Subcutaneous abdominal adipose tissue (tissue), 5 donors: ENCODE results near the gene RHBDD3.
A peak's percentile ranks its signal among the peaks of the same experiment; 100 is the strongest.
"Not testable (repeated sequence)": the region's sequence is repeated elsewhere in the genome, so short reads cannot be mapped to it uniquely, and the experiment has no call there.

Experiments
- H3K27ac ChIP-seq: one replicate; pipeline ENCODE4 v1.7.0; 2013; ENCODE audit warnings: low read depth, mild to moderate bottlenecking, inconsistent platforms, low read length, moderate library complexity
- H3K27me3 ChIP-seq, 5 donors: one replicate each; pipeline ENCODE4 v1.7.0; 2013; ENCODE audit warnings: low read length in 5 of 5, inconsistent platforms in 1 of 5; ENCODE audit not compliant: control insufficient read depth in 5 of 5, insufficient read depth in 4 of 5
- H3K36me3 ChIP-seq, 5 donors: one replicate each; pipeline ENCODE4 v1.7.0; 2013; ENCODE audit warnings: low read length in 5 of 5; ENCODE audit not compliant: control insufficient read depth in 5 of 5, insufficient read depth in 5 of 5
- H3K4me1 ChIP-seq, 5 donors: one replicate each; pipeline ENCODE4 v1.7.0; 2013; ENCODE audit warnings: low read length in 5 of 5, mild to moderate bottlenecking in 3 of 5, moderate library complexity in 1 of 5; ENCODE audit not compliant: control insufficient read depth in 5 of 5, insufficient read depth in 5 of 5
- H3K4me3 ChIP-seq, 5 donors: one replicate each; pipeline ENCODE4 v1.7.0; 2013; ENCODE audit warnings: low read length in 5 of 5, low read depth in 1 of 5
- H3K9ac ChIP-seq, 5 donors: one replicate each; pipeline ENCODE4 v1.7.0; 2013; ENCODE audit warnings: low read length in 5 of 5, mild to moderate bottlenecking in 4 of 5, moderate library complexity in 3 of 5
- H3K9me3 ChIP-seq, 5 donors: one replicate each; pipeline ENCODE4 v1.7.0; 2013; ENCODE audit warnings: low read length in 5 of 5; ENCODE audit not compliant: control insufficient read depth in 5 of 5
- donor health status: healthy.
- donor health status: healthy.
- donor health status: healthy.
- donor health status: healthy.
- donor health status: healthy.

The RHBDD3 gene

GRCh38 chr22:29231971-29232959, 35.5 kb downstream of the RHBDD3 start:
- Histone ChIP-seq H3K9me3 (peaks cover 0 to 6% (median 6%) of the 10 kb centered on the region in 5 donors), H3K4me1 (peaks cover 0 to 17% (median 8%) of the 10 kb centered on the region in 5 donors), H3K4me3 (no peak overlapping the region), H3K27me3 (no peaks in the 10 kb centered on the region), H3K36me3 (no peaks in the 10 kb centered on the region), H3K9ac (peak overlapping the region in 1 of 5 donors; percentile 30), H3K27ac (no peak overlapping the region)

- no peak overlapping the region for H3K4me3 ChIP-seq
- H3K27me3 ChIP-seq: peaks cover 0 to under 1% (median 0%) of the 10 kb centered on the region in 5 donors
- H3K36me3 ChIP-seq: no peaks in the 10 kb centered on the region
- no peak overlapping the region for H3K9ac ChIP-seq
- H3K27ac ChIP-seq: no peak overlapping the region
- peaks cover 0 to 20% (median 9%) of the 10 kb centered on the region in 5 donors for H3K4me1 ChIP-seq
- H3K9me3 ChIP-seq: peaks cover 0 to 6% (median 6%) of the 10 kb centered on the region in 5 donors
Measured at GRCh38 chr22:29230972-29231875, 36.6 kb downstream of the RHBDD3 start.

GRCh38 chr22:29226351-29226981, 41.3 kb downstream of the RHBDD3 start:
- peaks cover 0 to 19% (median 14%) of the 10 kb centered on the region in 5 donors for H3K4me1 ChIP-seq
- peak overlapping the region; percentile 41 for H3K27ac ChIP-seq
- H3K4me3 ChIP-seq: no peak overlapping the region
- H3K9me3 ChIP-seq: no peaks in the 10 kb centered on the region
- peaks cover 0 to 7% (median 0%) of the 10 kb centered on the region in 5 donors for H3K27me3 ChIP-seq
- no peak overlapping the region for H3K9ac ChIP-seq
- H3K36me3 ChIP-seq: no peaks in the 10 kb centered on the region

GRCh38 chr22:29225422-29226090, 42.2 kb downstream of the RHBDD3 start:
- peak overlapping the region in 3 of 5 donors; percentile 17 to 46 (median 33) for H3K9ac ChIP-seq
- peak overlapping the region; percentile 41 for H3K27ac ChIP-seq
- H3K9me3 ChIP-seq: no peaks in the 10 kb centered on the region
- H3K36me3 ChIP-seq: no peaks in the 10 kb centered on the region
- H3K4me3 ChIP-seq: no peak overlapping the region
- H3K4me1 ChIP-seq: peaks cover 0 to 19% (median 14%) of the 10 kb centered on the region in 5 donors
- H3K27me3 ChIP-seq: peaks cover 0 to 7% (median 0%) of the 10 kb centered on the region in 5 donors

GRCh38 chr22:29224859-29225410, 42.8 kb downstream of the RHBDD3 start:
- Histone ChIP-seq H3K4me3 (no peak overlapping the region), H3K27ac (no peak overlapping the region), H3K9ac (peak overlapping the region in 1 of 5 donors; percentile 46), H3K4me1 (peaks cover 0 to 19% (median 14%) of the 10 kb centered on the region in 5 donors), H3K9me3 (no peaks in the 10 kb centered on the region), H3K36me3 (no peaks in the 10 kb centered on the region), H3K27me3 (peaks cover 0 to 7% (median 0%) of the 10 kb centered on the region in 5 donors)

- Histone ChIP-seq H3K9me3 (no peaks in the 10 kb centered on the region), H3K4me3 (no peak overlapping the region), H3K27ac (no peak overlapping the region), H3K27me3 (peaks cover 0 to 7% (median 0%) of the 10 kb centered on the region in 5 donors), H3K36me3 (no peaks in the 10 kb centered on the region), H3K9ac (no peak overlapping the region), H3K4me1 (peaks cover 0 to 19% (median 14%) of the 10 kb centered on the region in 5 donors)
Measured at GRCh38 chr22:29224121-29224858, 43.5 kb downstream of the RHBDD3 start.

- Histone ChIP-seq H3K4me1 (peaks cover 0 to 17% (median 9%) of the 10 kb centered on the region in 5 donors), H3K9ac (no peak overlapping the region)
Measured at GRCh38 chr22:29219881-29220670, 47.7 kb downstream of the RHBDD3 start.

GRCh38 chr22:29219409-29219782, 48.4 kb downstream of the RHBDD3 start:
- not testable (repeated sequence) for H3K36me3 ChIP-seq, H3K27me3 ChIP-seq, H3K9ac ChIP-seq, H3K27ac ChIP-seq, H3K4me3 ChIP-seq, H3K9me3 ChIP-seq
- H3K4me1 ChIP-seq: peaks cover 0 to 14% (median 8%) of the 10 kb centered on the region in 5 donors

More at GRCh38 chr22:29219881-29220670, 47.7 kb downstream of the RHBDD3 start:
- Histone ChIP-seq H3K27me3 (no peaks in the 10 kb centered on the region), H3K4me3 (no peak overlapping the region), H3K36me3 (no peaks in the 10 kb centered on the region), H3K9me3 (no peaks in the 10 kb centered on the region), H3K27ac (no peak overlapping the region)
